KMS-11 (cell line): ENCODE measurements around the gene ADAM15.

ENCODE experiments used
- H2AFZ ChIP-seq: fragments of 200-600 bp; sonication (generic); 2 replicates; pipeline ENCODE4 v1.6.1; 2016; ENCODE audit warnings: antibody characterized with exemption, mixed run types, low read depth
- H3K27ac ChIP-seq: fragments of 200-600 bp; sonication (generic); 2 replicates; pipeline ENCODE4 v1.6.1; 2016; ENCODE audit warnings: mild to moderate bottlenecking, mixed run types
- H3K27me3 ChIP-seq: fragments of 200-600 bp; sonication (generic); 2 replicates; pipeline ENCODE4 v1.6.1; 2017; ENCODE audit warnings: mild to moderate bottlenecking, low read depth, mixed run types, moderate library complexity; ENCODE audit not compliant: insufficient read depth
- H3K36me3 ChIP-seq: fragments of 200-600 bp; sonication (generic); 2 replicates; pipeline ENCODE4 v1.6.1; 2017; ENCODE audit warnings: mild to moderate bottlenecking, mixed run types; ENCODE audit not compliant: insufficient read depth
- H3K4me1 ChIP-seq: fragments of 200-600 bp; sonication (generic); 2 replicates; pipeline ENCODE4 v1.6.1; 2016; ENCODE audit warnings: mild to moderate bottlenecking, low read depth, mixed run types; ENCODE audit not compliant: poor library complexity, severe bottlenecking
- H3K4me2 ChIP-seq: fragments of 200-600 bp; sonication (generic); 2 replicates; pipeline ENCODE4 v1.7.0; 2016; ENCODE audit warnings: mild to moderate bottlenecking, mixed run types
- H3K4me3 ChIP-seq: fragments of 200-600 bp; sonication (generic); IDR thresholded peaks from 2 replicates; pipeline ENCODE4 v1.6.1; 2017; ENCODE audit warnings: low read depth, low read length, mixed read lengths; ENCODE audit not compliant: insufficient read depth
- H3K79me2 ChIP-seq: fragments of 200-600 bp; sonication (generic); 2 replicates; pipeline ENCODE4 v1.6.1; 2016; ENCODE audit warnings: low read depth, mixed run types; ENCODE audit not compliant: insufficient read depth
- H3K9ac ChIP-seq: fragments of 200-600 bp; sonication (generic); 2 replicates; pipeline ENCODE4 v1.6.1; 2016; ENCODE audit warnings: mild to moderate bottlenecking, mixed run types
- H4K20me1 ChIP-seq: fragments of 200-600 bp; sonication (generic); 2 replicates; pipeline ENCODE4 v1.6.1; 2016; ENCODE audit warnings: mild to moderate bottlenecking, mixed run types; ENCODE audit not compliant: insufficient read depth
- TF ChIP-seq, protein P1 (sequence below): fragments of 200-600 bp; sonication (generic); conservative IDR thresholded peaks from 2 replicates; pipeline ENCODE4 v1.6.1; 2017; ENCODE audit warnings: low read depth, mild to moderate bottlenecking, antibody characterized with exemption, low read length, moderate library complexity, mixed read lengths

The ADAM15 gene

DNA sequence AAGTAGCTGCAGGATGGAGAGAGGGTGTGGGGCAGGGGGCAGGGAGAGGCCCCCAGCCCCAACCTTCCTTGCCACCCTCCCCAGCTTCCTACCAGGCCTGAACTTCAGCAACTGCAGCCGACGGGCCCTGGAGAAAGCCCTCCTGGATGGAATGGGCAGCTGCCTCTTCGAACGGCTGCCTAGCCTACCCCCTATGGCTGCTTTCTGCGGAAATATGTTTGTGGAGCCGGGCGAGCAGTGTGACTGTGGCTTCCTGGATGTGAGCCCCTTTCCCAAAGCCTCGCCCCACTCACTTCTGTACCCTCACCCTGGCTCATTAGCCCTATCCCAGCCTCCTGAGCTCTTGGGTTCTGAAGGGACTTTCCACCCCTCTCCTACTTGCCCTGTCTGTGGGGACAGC, 6.0 kb downstream of the ADAM15 start:
- Histone ChIP-seq H4K20me1 (no peaks in the 10 kb centered on the region), H3K27ac (peak overlapping the region; percentile 14), H3K79me2 (peaks cover 6% of the 10 kb centered on the region; the same call in 1 of the 2 replicates), H3K9ac (no peak overlapping the region), H3K4me2 (peak overlapping the region; percentile 5), H3K4me1 (peaks cover 49% of the 10 kb centered on the region), H2AFZ (no peak overlapping the region), H3K27me3 (no peaks in the 10 kb centered on the region), H3K4me3 (no peak overlapping the region), H3K36me3 (no peaks in the 10 kb centered on the region; the same call in 1 of the 2 replicates)
- TF ChIP-seq, protein P1, sequence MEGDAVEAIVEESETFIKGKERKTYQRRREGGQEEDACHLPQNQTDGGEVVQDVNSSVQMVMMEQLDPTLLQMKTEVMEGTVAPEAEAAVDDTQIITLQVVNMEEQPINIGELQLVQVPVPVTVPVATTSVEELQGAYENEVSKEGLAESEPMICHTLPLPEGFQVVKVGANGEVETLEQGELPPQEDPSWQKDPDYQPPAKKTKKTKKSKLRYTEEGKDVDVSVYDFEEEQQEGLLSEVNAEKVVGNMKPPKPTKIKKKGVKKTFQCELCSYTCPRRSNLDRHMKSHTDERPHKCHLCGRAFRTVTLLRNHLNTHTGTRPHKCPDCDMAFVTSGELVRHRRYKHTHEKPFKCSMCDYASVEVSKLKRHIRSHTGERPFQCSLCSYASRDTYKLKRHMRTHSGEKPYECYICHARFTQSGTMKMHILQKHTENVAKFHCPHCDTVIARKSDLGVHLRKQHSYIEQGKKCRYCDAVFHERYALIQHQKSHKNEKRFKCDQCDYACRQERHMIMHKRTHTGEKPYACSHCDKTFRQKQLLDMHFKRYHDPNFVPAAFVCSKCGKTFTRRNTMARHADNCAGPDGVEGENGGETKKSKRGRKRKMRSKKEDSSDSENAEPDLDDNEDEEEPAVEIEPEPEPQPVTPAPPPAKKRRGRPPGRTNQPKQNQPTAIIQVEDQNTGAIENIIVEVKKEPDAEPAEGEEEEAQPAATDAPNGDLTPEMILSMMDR = no peak

DNA sequence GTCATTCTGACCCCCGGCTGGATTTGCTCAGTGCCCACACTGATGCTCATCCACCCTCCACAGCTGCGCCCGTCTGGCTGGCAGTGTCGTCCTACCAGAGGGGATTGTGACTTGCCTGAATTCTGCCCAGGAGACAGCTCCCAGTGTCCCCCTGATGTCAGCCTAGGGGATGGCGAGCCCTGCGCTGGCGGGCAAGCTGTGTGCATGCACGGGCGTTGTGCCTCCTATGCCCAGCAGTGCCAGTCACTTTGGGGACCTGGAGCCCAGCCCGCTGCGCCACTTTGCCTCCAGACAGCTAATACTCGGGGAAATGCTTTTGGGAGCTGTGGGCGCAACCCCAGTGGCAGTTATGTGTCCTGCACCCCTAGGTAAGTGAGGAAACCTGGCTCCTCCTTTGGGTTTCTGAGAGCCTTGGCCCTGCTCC, 6.7 kb downstream of the ADAM15 start:
- no peaks in the 10 kb centered on the region; the same call in 1 of the 2 replicates for H3K36me3 ChIP-seq
- H3K9ac ChIP-seq = no peak overlapping the region

DNA sequence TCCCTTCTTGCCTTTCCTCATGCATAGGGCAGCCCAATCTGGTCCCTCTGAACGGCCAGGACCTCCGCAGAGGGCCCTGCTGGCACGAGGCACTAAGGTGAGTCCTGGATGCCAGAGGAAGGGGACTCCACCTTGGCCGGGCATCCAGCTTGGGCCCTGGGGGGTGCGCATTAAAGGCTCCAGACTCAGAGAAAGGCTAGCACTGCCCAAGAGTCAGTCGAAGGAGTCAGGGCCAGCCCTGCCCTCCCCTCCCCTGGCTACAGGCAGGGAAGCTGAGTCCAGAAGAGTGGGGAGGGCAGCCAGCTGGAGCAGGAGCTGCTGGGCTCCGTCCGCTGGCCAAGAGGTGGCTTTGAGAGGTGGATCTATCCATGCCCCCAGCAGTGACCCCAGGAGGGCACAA, 9.6 kb downstream of the ADAM15 start:
- TF ChIP-seq, protein P1 = no peak
- Histone ChIP-seq H3K36me3 (no peaks in the 10 kb centered on the region; the same call in 1 of the 2 replicates), H3K4me2 (no peak overlapping the region), H3K27ac (no peak overlapping the region), H3K27me3 (no peaks in the 10 kb centered on the region), H3K4me1 (peaks cover 54% of the 10 kb centered on the region), H3K79me2 (no peaks in the 10 kb centered on the region), H2AFZ (no peak overlapping the region), H3K4me3 (no peak overlapping the region), H4K20me1 (no peaks in the 10 kb centered on the region), H3K9ac (no peak overlapping the region)

More for the DNA sequence above, 6.7 kb downstream of the ADAM15 start:
- Histone ChIP-seq H3K79me2 (no peaks in the 10 kb centered on the region), H3K4me2 (peak overlapping the region; percentile 5), H3K27me3 (no peaks in the 10 kb centered on the region), H4K20me1 (no peaks in the 10 kb centered on the region), H3K4me1 (peaks cover 43% of the 10 kb centered on the region), H2AFZ (no peak overlapping the region), H3K4me3 (no peak overlapping the region), H3K27ac (peak overlapping the region; percentile 14)
- TF ChIP-seq, protein P1 = peak; percentile 70

DNA sequence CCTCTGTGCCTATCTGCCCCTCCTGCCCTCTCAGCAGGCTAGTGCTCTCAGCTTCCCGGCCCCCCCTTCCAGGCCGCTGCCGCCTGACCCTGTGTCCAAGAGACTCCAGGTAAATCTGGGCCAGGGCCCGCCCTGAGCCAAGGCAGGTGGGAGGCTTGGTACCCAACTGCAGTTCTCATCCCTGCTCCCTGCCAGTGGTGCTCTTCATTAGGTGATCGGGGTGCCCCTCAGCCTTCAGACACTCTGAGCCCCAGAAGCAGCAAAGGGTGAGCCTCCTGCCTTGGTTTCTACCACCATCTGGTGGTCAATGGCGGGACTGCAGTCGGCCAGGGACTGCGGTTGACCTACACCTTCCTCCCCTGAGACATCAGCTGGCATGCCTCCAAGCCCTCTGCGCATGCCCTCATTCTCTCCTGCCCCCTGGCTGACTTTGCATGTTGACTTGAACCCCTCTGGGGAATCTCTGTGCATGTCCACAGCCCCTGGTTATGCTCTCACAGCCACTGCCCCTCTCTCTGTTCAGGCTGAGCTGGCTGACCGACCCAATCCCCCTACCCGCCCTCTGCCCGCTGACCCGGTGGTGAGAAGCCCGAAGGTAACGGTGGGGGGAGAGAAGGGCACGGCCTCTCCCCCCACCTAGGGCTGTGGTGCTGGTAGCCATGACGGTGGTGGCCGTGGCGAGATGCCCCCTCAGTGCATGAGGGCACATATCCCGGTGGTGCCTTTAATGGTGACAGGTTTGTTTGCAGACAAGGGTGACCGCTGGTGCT, 10.4 kb downstream of the ADAM15 start:
- Histone ChIP-seq H3K9ac (peak overlapping the region; percentile 17; the same call in 1 of the 2 replicates), H3K4me1 (peaks cover 50% of the 10 kb centered on the region), H3K27ac (peak overlapping the region; percentile 17), H4K20me1 (no peaks in the 10 kb centered on the region), H3K4me3 (peak overlapping the region; percentile 98), H3K4me2 (peak overlapping the region; percentile 99), H3K36me3 (no peaks in the 10 kb centered on the region; the same call in 1 of the 2 replicates), H3K27me3 (no peaks in the 10 kb centered on the region), H2AFZ (peak overlapping the region; percentile 84), H3K79me2 (no peaks in the 10 kb centered on the region)
- TF ChIP-seq, protein P1 = peak; percentile 100
